Measurements from ENCODE around the gene PYGO1. TPM values are rescaled to one million over a fixed set of nuclear protein-coding genes. Genes with fewer than 3 reads are reported as not detected.

The PYGO1 gene
- total RNA-seq, 1 experiment from 2014 or later, result 0.55 TPM

GRCh38 chr15:55601374-55601773 is 13.2 kb upstream of the PYGO1 start:
- Mint-ChIP-seq H3K9me3 (peaks cover 6% of the 10 kb centered on the region), H3K4me3 (no peak overlapping the region), H3K4me1 (no peaks in the 10 kb centered on the region), H3K27me3 (ENCODE audit: low read depth) (no peaks in the 10 kb centered on the region; the same call in 1 of the 2 replicates), H3K27ac (no peak overlapping the region), H3K36me3 (peaks cover 4% of the 10 kb centered on the region)
- ATAC-seq (no peak), DNase-seq (ENCODE audit: low spot score) (no peak)
- POLR2A ChIA-PET, result no interaction called here
- TF ChIP-seq ZNF671 (CRISPR knock-in tag; IDR thresholded peaks at IDR 0.05) (no peak), NR2C2 (CRISPR knock-in tag; IDR thresholded peaks at IDR 0.05) (no peak), SOX15 (CRISPR knock-in tag; IDR thresholded peaks at IDR 0.05) (no peak), E2F4 (CRISPR knock-in tag; IDR thresholded peaks at IDR 0.05; ENCODE audit: borderline replicate concordance, low read depth) (no peak), ZMAT4 (CRISPR knock-in tag; IDR thresholded peaks at IDR 0.05) (no peak), AR (CRISPR knock-in tag; IDR thresholded peaks at IDR 0.05) (no peak), HMGXB4 (CRISPR knock-in tag; IDR thresholded peaks at IDR 0.05) (no peak), OVOL2 (CRISPR knock-in tag; IDR thresholded peaks at IDR 0.05; ENCODE audit: borderline replicate concordance) (no peak), EMX1 (CRISPR knock-in tag; IDR thresholded peaks at IDR 0.05) (no peak), KAT7 (CRISPR knock-in tag; IDR thresholded peaks at IDR 0.05; ENCODE audit: borderline replicate concordance) (no peak), ELF4 (CRISPR knock-in tag; IDR thresholded peaks at IDR 0.05; ENCODE audit: low read depth) (no peak), ZNF423 (CRISPR knock-in tag; IDR thresholded peaks at IDR 0.05) (no peak), MXD4 (CRISPR knock-in tag; IDR thresholded peaks at IDR 0.05; ENCODE audit: borderline replicate concordance) (no peak), ATF3 (CRISPR knock-in tag; conservative IDR thresholded peaks at IDR 0.05) (no peak)
- CTCF ChIA-PET, result no interaction called here

GRCh38 chr15:55599439-55599838 is 11.3 kb upstream of the PYGO1 start:
- ChIA-PET CTCF (no interaction called here), POLR2A (interaction anchor here (0.6 kb wide), 1 partner anchor 1463 kb away, joined by 4 read pairs; no protein-coding TSS in a partner anchor)
- DNase-seq (ENCODE audit: low spot score) (no peak), ATAC-seq (no peak)
- no peaks in the 10 kb centered on the region for H3K36me3 Mint-ChIP-seq
- no peaks in the 10 kb centered on the region for H3K9me3 Mint-ChIP-seq
- no peaks in the 10 kb centered on the region; the same call in 1 of the 2 replicates for H3K27me3 Mint-ChIP-seq (ENCODE audit: low read depth)
- no peaks in the 10 kb centered on the region for H3K4me1 Mint-ChIP-seq
- no peak overlapping the region for H3K27ac Mint-ChIP-seq
- no peak overlapping the region for H3K4me3 Mint-ChIP-seq
- TF ChIP-seq HMGXB4 (CRISPR knock-in tag; IDR thresholded peaks at IDR 0.05) (no peak), ZNF317 (CRISPR knock-in tag; IDR thresholded peaks at IDR 0.05; ENCODE audit: borderline replicate concordance, low read depth) (no peak), OVOL2 (CRISPR knock-in tag; IDR thresholded peaks at IDR 0.05; ENCODE audit: borderline replicate concordance) (no peak), PREB (CRISPR knock-in tag; IDR thresholded peaks at IDR 0.05; ENCODE audit: borderline replicate concordance) (no peak), ATF2 (CRISPR knock-in tag; IDR thresholded peaks at IDR 0.05; ENCODE audit: borderline replicate concordance, low read depth) (no peak), CREM (CRISPR knock-in tag; IDR thresholded peaks at IDR 0.05) (no peak), ZNF425 (CRISPR knock-in tag; conservative IDR thresholded peaks at IDR 0.05) (no peak), RELA (CRISPR knock-in tag; IDR thresholded peaks at IDR 0.05; ENCODE audit: borderline replicate concordance) (no peak), NR2C2 (CRISPR knock-in tag; IDR thresholded peaks at IDR 0.05) (no peak), ATF1 (CRISPR knock-in tag; IDR thresholded peaks at IDR 0.05) (no peak), ZNF423 (CRISPR knock-in tag; IDR thresholded peaks at IDR 0.05) (no peak), TEAD1 (CRISPR knock-in tag; IDR thresholded peaks at IDR 0.05) (no peak)
